ENCODE results near the gene UBE2J2. TPM values are rescaled to one million over a fixed set of nuclear protein-coding genes. Genes with fewer than 3 reads are reported as not detected.

Gene UBE2J2
- total and polyA plus RNA-seq, 2 donors (not counting 3 experiments of a cell fraction or from before 2014, with no cell fraction given), result 60.7 to 80.7 TPM

- no TSS peak for BruUV-seq (replicated peaks)
- H2AFZ ChIP-seq (ENCODE audit: low read depth, low read length), result no peak overlapping the region
- no peak for FAIRE-seq
Observed at GRCh38 chr1:1208713-1209433, 64.8 kb downstream of the UBE2J2 start.

More at GRCh38 chr1:1208713-1209433, 64.8 kb downstream of the UBE2J2 start:
- Histone ChIP-seq H3K4me2 (ENCODE audit: insufficient read depth, low read length) (no peak overlapping the region), H3K9me3 (replicated peaks; ENCODE audit: control insufficient read depth, insufficient read depth, low read length) (no peaks in the 10 kb centered on the region), H3K79me2 (ENCODE audit: control insufficient read depth, insufficient read depth, low read length) (no peaks in the 10 kb centered on the region), H3K27ac (ENCODE audit: insufficient read depth, low read depth, low read length) (no peak overlapping the region), H3K4me1 (ENCODE audit: control insufficient read depth, extremely low read depth, insufficient read depth, low read length) (no peaks in the 10 kb centered on the region), H3K9me1 (replicated peaks; ENCODE audit: control insufficient read depth, extremely low read depth, insufficient read depth, low read length) (no peaks in the 10 kb centered on the region), H4K20me1 (replicated peaks; ENCODE audit: control insufficient read depth, extremely low read depth, insufficient read depth, low read length) (no peaks in the 10 kb centered on the region), H3K36me3 (ENCODE audit: control insufficient read depth in 2 of 2, extremely low read depth in 1 of 2, insufficient read depth in 2 of 2, low read length in 2 of 2) (no peaks in the 10 kb centered on the region), H3K9ac (replicated peaks; ENCODE audit: extremely low read depth, insufficient read depth, low read length) (no peak overlapping the region), H3K4me3 (replicated peaks in 1 of 3; ENCODE audit: insufficient read depth in 1 of 3, low read depth in 1 of 3, low read length in 3 of 3) (no peak overlapping the region), H3K27me3 (ENCODE audit: control insufficient read depth in 2 of 2, insufficient read depth in 2 of 2, low read length in 2 of 2) (peaks cover 3 to 15% of the 10 kb centered on the region in 2 experiments)
- intact Hi-C loops (cut with micrococcal nuclease), result no loop called here
- ChIA-PET CTCF (no interaction called here), POLR2A (no interaction called here)
- dilution Hi-C loops (cut with MboI; ENCODE audit: extremely low pct_ligation_motif_present, low sequenced_read_pairs), result no loop called here
- TF ChIP-seq MAX (IDR thresholded peaks at IDR 0.05; ENCODE audit: insufficient read depth, insufficient read length) (no peak), GATA2 (IDR thresholded peaks at IDR 0.05; ENCODE audit: insufficient read depth, insufficient read length, low read depth, low read length) (no peak), MYC (IDR thresholded peaks at IDR 0.05; ENCODE audit: low read depth, low read length) (no peak), POLR2AphosphoS5 (IDR thresholded peaks at IDR 0.05; ENCODE audit: insufficient read depth, low read depth, low read length) (no peak), FOS (IDR thresholded peaks at IDR 0.05; ENCODE audit: borderline replicate concordance, insufficient read depth, low read length) (no peak), POLR2A (IDR thresholded peaks at IDR 0.05; ENCODE audit: low read depth, low read length) (no peak), CTCF (IDR thresholded peaks at IDR 0.05; ENCODE audit: extremely low read depth in 1 of 2, insufficient read depth in 1 of 2, low read depth in 1 of 2, low read length in 2 of 2) (no peak), JUN (IDR thresholded peaks at IDR 0.05; ENCODE audit: borderline replicate concordance, insufficient read depth, insufficient read length, low read depth) (no peak), EZH2 (IDR thresholded peaks at IDR 0.05; ENCODE audit: borderline replicate concordance, low read depth, low read length, severe bottlenecking) (no peak)
- DNase-seq (ENCODE audit: low read depth, low spot score), result no peak
